PC-9 (cell line): ENCODE data around the gene ZNF526.

Experiments
- EZH2 ChIP-seq: fragments of 200-600 bp; sonication (generic); IDR thresholded peaks from 2 replicates; pipeline ENCODE4 v1.8.0; 2017; ENCODE audit warnings: antibody characterized with exemption, low read depth
- TF ChIP-seq, protein P1 (sequence below): fragments of 200-600 bp; sonication (generic); conservative IDR thresholded peaks from 2 replicates; pipeline ENCODE4 v1.6.1; 2017; ENCODE audit warnings: mixed run types, antibody characterized with exemption, mild to moderate bottlenecking, moderate library complexity

DNA sequence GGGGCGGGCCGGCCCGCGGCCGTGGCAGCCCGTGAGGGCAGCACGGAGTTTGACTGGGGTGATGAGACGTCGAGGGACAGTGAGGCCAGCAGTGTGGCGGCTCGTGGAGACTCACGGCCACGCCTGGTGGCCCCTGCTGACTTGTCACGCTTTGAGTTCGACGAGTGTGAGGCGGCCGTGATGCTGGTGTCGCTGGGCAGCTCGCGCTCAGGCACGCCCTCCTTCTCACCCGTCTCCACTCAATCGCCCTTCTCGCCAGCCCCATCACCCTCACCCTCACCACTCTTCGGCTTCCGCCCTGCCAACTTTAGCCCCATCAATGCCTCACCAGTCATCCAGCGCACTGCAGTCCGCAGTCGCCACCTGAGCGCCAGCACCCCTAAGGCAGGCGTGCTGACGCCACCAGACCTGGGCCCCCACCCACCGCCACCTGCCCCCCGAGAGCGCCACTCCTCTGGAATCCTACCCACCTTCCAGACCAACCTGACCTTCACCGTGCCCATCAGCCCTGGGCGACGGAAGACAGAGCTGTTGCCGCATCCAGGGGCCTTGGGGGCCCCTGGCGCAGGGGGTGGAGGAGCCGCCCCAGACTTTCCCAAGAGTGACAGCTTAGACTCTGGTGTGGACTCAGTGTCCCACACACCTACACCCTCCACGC lies 53.4 kb downstream of the ZNF526 start:
- TF ChIP-seq, protein P1, sequence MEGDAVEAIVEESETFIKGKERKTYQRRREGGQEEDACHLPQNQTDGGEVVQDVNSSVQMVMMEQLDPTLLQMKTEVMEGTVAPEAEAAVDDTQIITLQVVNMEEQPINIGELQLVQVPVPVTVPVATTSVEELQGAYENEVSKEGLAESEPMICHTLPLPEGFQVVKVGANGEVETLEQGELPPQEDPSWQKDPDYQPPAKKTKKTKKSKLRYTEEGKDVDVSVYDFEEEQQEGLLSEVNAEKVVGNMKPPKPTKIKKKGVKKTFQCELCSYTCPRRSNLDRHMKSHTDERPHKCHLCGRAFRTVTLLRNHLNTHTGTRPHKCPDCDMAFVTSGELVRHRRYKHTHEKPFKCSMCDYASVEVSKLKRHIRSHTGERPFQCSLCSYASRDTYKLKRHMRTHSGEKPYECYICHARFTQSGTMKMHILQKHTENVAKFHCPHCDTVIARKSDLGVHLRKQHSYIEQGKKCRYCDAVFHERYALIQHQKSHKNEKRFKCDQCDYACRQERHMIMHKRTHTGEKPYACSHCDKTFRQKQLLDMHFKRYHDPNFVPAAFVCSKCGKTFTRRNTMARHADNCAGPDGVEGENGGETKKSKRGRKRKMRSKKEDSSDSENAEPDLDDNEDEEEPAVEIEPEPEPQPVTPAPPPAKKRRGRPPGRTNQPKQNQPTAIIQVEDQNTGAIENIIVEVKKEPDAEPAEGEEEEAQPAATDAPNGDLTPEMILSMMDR: no peak
- TF ChIP-seq EZH2: no peak
